ENCODE measurements around the gene SLC35B2. TPM values are rescaled to one million over a fixed set of nuclear protein-coding genes. Genes with fewer than 3 reads are reported as not detected.
A peak's percentile ranks its signal among the peaks of the same experiment; 100 is the strongest.

SLC35B2 gene, protein sequence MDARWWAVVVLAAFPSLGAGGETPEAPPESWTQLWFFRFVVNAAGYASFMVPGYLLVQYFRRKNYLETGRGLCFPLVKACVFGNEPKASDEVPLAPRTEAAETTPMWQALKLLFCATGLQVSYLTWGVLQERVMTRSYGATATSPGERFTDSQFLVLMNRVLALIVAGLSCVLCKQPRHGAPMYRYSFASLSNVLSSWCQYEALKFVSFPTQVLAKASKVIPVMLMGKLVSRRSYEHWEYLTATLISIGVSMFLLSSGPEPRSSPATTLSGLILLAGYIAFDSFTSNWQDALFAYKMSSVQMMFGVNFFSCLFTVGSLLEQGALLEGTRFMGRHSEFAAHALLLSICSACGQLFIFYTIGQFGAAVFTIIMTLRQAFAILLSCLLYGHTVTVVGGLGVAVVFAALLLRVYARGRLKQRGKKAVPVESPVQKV
- total RNA-seq (2022) (44.6 and 44.8 TPM in 2 replicates), Bru-seq, nascent RNA (percentile 73 among the genes with signal in this experiment), BruChase-seq, experiment 1, labeled RNA remaining after a 2-hour chase (percentile 84 among the genes with signal in this experiment), BruChase-seq, experiment 2, labeled RNA remaining after a 6-hour chase (percentile 95 among the genes with signal in this experiment)
- long read RNA-seq, transcript SLC35B2-202 (4 exons, 2,043 nt), result major isoform, 114 of 135 reads
- long read RNA-seq, transcript SLC35B2-207 (4 exons, 2,063 nt), result minor isoform, 5 of 135 reads
- long read RNA-seq, partial matches to known transcripts, result 9 of 135 reads
- long read RNA-seq, other reads (novel, unspliced or antisense), result 4 of 135 reads

GRCh38 chr6:44257025-44257752 is at the start of gene SLC35B2:
Gene SLC35B2, minus strand, starts transcription at chr6:44257528. Its CDS starts 118 bp downstream, at chr6:44257410.
- Mint-ChIP-seq H3K9me3 (ENCODE audit: unreplicated experiment) (no peaks in the 10 kb centered on the region), H3K36me3 (ENCODE audit: insufficient read depth, unreplicated experiment) (peaks cover 64% of the 10 kb centered on the region), H3K4me3 (ENCODE audit: unreplicated experiment) (peak within 1 kb of the TSS; percentile 78), H3K27ac (ENCODE audit: unreplicated experiment) (peak within 1 kb of the TSS; percentile 87), H3K27me3 (ENCODE audit: insufficient read depth, unreplicated experiment) (no peaks in the 10 kb centered on the region), H3K4me1 (ENCODE audit: low read depth, unreplicated experiment) (peaks cover 29% of the 10 kb centered on the region)
- TF ChIP-seq CTCF (IDR thresholded peaks at IDR 0.05; ENCODE audit: insufficient read depth in 1 of 2, low read depth in 1 of 2, low read length in 1 of 2, severe bottlenecking in 1 of 2, unreplicated experiment in 1 of 2), result peak; percentile 31 to 66
- POLR2A ChIA-PET, result interaction anchor here (0.5 to 2.0 kb wide), 8 partner anchors 10 to 548 kb away, joined by 3 to 37 read pairs (median 4); partner anchors contain the start of genes HSP90AB1 and SLC29A1
- H3K9me3 ChIP-seq, result no peaks in the 10 kb centered on the region
- H3K27me3 ChIP-seq (replicated peaks; ENCODE audit: control insufficient read depth, insufficient read depth, low read length), result no peaks in the 10 kb centered on the region
- peaks cover 8% of the 10 kb centered on the region; the same call in 1 of the 2 replicates for H3K4me1 ChIP-seq
- BruUV-seq (replicated peaks), result no TSS peak
- intact Hi-C loops (cut with micrococcal nuclease; ENCODE audit: unreplicated experiment), result no loop called here
- H3K36me3 ChIP-seq (ENCODE audit: control insufficient read depth, insufficient read depth, low read length), result peaks cover 7% of the 10 kb centered on the region
- H3K4me3 ChIP-seq (ENCODE audit: low read depth, low read length), result peak within 1 kb of the TSS; percentile 60
- peak; percentile 82 for DNase-seq
- CTCF ChIA-PET, result interaction anchor here (0.7 to 3.4 kb wide), 10 partner anchors 10 to 163 kb away, joined by 3 to 18 read pairs (median 6); partner anchors contain the start of genes AARS2, HSP90AB1 and TMEM151B

DNA sequence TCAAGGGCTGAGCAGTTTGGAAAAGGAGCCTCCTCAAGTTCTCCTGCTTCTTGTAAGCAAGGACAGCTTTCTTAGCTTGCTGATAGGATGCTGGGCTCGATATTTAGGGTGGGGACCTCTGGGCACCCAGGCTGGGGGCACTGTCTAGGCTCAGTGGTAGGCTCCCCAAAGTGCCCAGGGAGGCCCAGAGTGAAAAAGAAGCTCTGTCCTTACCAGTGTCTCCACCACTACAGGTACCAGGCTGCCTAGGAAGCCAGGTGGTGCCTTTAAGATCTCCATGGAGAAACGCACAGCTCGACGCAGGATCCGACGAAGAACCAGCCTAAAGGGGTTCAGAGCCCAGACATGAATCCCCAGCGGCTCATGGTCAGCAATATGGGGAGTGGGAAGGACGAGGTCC is 49.4 kb upstream of the SLC35B2 start:
- no peaks in the 10 kb centered on the region for H3K27me3 Mint-ChIP-seq (ENCODE audit: insufficient read depth, unreplicated experiment)
- ChIA-PET POLR2A (no interaction called here), CTCF (interaction anchor here (0.7 kb wide), 1 partner anchor 42 kb away, joined by 3 read pairs; no protein-coding TSS in a partner anchor)
- no peak overlapping the region for H3K4me3 ChIP-seq (ENCODE audit: low read depth, low read length)
- peaks cover 32% of the 10 kb centered on the region for H3K36me3 Mint-ChIP-seq (ENCODE audit: insufficient read depth, unreplicated experiment)
- H3K4me1 Mint-ChIP-seq (ENCODE audit: low read depth, unreplicated experiment), result no peaks in the 10 kb centered on the region
- H3K36me3 ChIP-seq (ENCODE audit: control insufficient read depth, insufficient read depth, low read length), result peaks cover 2% of the 10 kb centered on the region; the same call in 1 of the 2 replicates
- no peaks in the 10 kb centered on the region for H3K27me3 ChIP-seq (replicated peaks; ENCODE audit: control insufficient read depth, insufficient read depth, low read length)
- no peaks in the 10 kb centered on the region for H3K9me3 Mint-ChIP-seq (ENCODE audit: unreplicated experiment)
- no peak overlapping the region for H3K27ac Mint-ChIP-seq (ENCODE audit: unreplicated experiment)
- no peaks in the 10 kb centered on the region for H3K4me1 ChIP-seq
- intact Hi-C loops (cut with micrococcal nuclease; ENCODE audit: unreplicated experiment), result no loop called here
- no peak for TF ChIP-seq CTCF (IDR thresholded peaks at IDR 0.05; ENCODE audit: insufficient read depth in 1 of 2, low read depth in 1 of 2, low read length in 1 of 2, severe bottlenecking in 1 of 2, unreplicated experiment in 1 of 2)
- no peaks in the 10 kb centered on the region for H3K9me3 ChIP-seq
- DNase-seq, result no peak
- BruUV-seq (replicated peaks), result no TSS peak
- no peak overlapping the region for H3K4me3 Mint-ChIP-seq (ENCODE audit: unreplicated experiment)
